B cell (primary cell): Measurements from ENCODE around the gene RFX2.

ENCODE experiments used
- EZH2 ChIP-seq: IDR thresholded peaks from 2 replicates; pipeline ENCODE4 v1.6.1; 2012; ENCODE audit warnings: borderline replicate concordance, low read depth, mild to moderate bottlenecking, moderate library complexity, low read length; ENCODE audit not compliant: insufficient read depth, poor library complexity, severe bottlenecking
- TF ChIP-seq, protein P1 (sequence below): fragments of 200-600 bp; IDR thresholded peaks from one replicate; pipeline ENCODE4 v1.8.0; 2022; ENCODE audit warnings: antibody characterized with exemption, mild to moderate bottlenecking

DNA sequence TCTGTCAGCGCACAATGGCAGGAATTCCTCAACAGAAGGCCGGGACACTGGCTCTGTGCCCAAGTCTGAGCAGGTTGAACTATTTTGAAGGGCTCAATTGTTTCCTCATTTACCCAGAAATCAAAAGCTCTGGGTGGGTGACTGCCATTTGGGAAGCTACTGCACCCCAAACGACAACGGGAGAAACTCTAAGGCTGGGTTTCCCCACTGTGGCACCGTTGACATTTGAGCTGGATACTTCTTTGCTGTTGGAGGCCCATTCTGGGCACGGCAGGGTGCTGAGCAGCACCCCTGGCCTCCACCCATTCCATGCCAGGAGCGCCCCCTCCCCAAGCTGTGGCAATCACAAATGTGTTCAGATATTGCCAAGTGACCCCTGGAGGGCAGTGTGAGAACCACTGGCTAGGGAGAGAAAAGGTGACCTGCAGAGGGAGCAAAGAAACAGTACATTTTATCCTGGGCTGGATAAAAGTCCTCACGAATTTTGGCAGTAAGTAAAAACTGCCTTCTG lies 62.5 kb downstream of the RFX2 start:
- TF ChIP-seq, protein P1, sequence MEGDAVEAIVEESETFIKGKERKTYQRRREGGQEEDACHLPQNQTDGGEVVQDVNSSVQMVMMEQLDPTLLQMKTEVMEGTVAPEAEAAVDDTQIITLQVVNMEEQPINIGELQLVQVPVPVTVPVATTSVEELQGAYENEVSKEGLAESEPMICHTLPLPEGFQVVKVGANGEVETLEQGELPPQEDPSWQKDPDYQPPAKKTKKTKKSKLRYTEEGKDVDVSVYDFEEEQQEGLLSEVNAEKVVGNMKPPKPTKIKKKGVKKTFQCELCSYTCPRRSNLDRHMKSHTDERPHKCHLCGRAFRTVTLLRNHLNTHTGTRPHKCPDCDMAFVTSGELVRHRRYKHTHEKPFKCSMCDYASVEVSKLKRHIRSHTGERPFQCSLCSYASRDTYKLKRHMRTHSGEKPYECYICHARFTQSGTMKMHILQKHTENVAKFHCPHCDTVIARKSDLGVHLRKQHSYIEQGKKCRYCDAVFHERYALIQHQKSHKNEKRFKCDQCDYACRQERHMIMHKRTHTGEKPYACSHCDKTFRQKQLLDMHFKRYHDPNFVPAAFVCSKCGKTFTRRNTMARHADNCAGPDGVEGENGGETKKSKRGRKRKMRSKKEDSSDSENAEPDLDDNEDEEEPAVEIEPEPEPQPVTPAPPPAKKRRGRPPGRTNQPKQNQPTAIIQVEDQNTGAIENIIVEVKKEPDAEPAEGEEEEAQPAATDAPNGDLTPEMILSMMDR = no peak
- TF ChIP-seq EZH2 = no peak
